K562 (cell line): ENCODE measurements around the gene TRMT1. TPM values are rescaled to one million over a fixed set of nuclear protein-coding genes. Genes with fewer than 3 reads are reported as not detected.

Experiments used
- FUS ChIP-seq: fragments of 200-400 bp; formaldehyde crosslinking; optimal IDR thresholded peaks from 2 replicates; pipeline ENCODE3; 2017; ENCODE audit warnings: low read depth, low read length
- MYNN ChIP-seq, 2 experiments: sonication (generic); formaldehyde crosslinking in 1 of 2; IDR thresholded peaks; 2 replicates each; pipeline versions ENCODE4 v1.5.0 to v1.6.1; 2016 to 2020; ENCODE audit warnings: antibody characterized with exemption in 1 of 2, missing genetic modification reagents in 1 of 2
- NR1H2 ChIP-seq: sonication (generic); formaldehyde crosslinking; IDR thresholded peaks from 2 replicates; pipeline ENCODE4 v1.4.0; 2020; ENCODE audit warnings: mild to moderate bottlenecking, missing genetic modification reagents
- NR4A1 ChIP-seq, 2 experiments: fragments of 250-450 bp in 1 of 2; fragments of 450-650 bp in 1 of 2; sonication (Bioruptor Pico) in 1 of 2; IDR thresholded peaks; 2 replicates each; pipeline versions ENCODE4 v1.4.0 to v1.6.1; 2016 to 2020; ENCODE audit warnings: mild to moderate bottlenecking in 2 of 2, missing compliant biosample characterization in 1 of 2, missing genetic modification characterization in 1 of 2, moderate library complexity in 1 of 2
- RBM39 ChIP-seq: fragments of 200-400 bp; formaldehyde crosslinking; optimal IDR thresholded peaks from 2 replicates; pipeline ENCODE3; 2018; ENCODE audit warnings: low read depth, low read length
- TSC22D4 ChIP-seq: fragments of 450-650 bp; IDR thresholded peaks from 2 replicates; pipeline ENCODE4 v1.6.1; 2016; ENCODE audit warnings: missing genetic modification characterization, missing biosample characterization, control low read depth
- ZBTB7A ChIP-seq: IDR thresholded peaks from 2 replicates; pipeline ENCODE4 v1.6.1; 2011; ENCODE audit warnings: low read depth, mild to moderate bottlenecking, low read length, moderate library complexity, borderline replicate concordance; ENCODE audit not compliant: control insufficient read depth
- ZNF316 ChIP-seq: fragments of 450-650 bp; IDR thresholded peaks from 2 replicates; pipeline ENCODE4 v1.6.1; 2016
- ZNF384 ChIP-seq: IDR thresholded peaks from 2 replicates; pipeline ENCODE4 v1.6.1; 2012; ENCODE audit warnings: low read depth, low read length, improper control_type of control experiment
- ZNF785 ChIP-seq: fragments of 250-450 bp; sonication (Bioruptor Pico); IDR thresholded peaks from 2 replicates; pipeline ENCODE4 v1.4.0; 2020; ENCODE audit warnings: mild to moderate bottlenecking
- polyA plus RNA-seq, 8 experiments: library from polyadenylated mRNA; depleted of rRNA in 4 of 8; stranded (reverse) in 5 of 8; unstranded in 3 of 8; fragments of >200 nt; fragmentation: Nextera tagmentation in 2 of 8; fragmentation: Illumina TruSeq in 1 of 8; extraction: Ambion mirVana in 2 of 8; extraction: Trizol in 1 of 8; gene quantifications; 2 replicates each; pipeline versions ENCODE4 v1.2.1 to v1.2.3, GENCODE V29; 2011 to 2014; ENCODE audit warnings: inconsistent platforms in 1 of 8, missing spikeins in 1 of 8
- total RNA-seq, 7 experiments: library from RNA; depleted of rRNA in 6 of 7; stranded (reverse); fragments of >200 nt in 6 of 7; fragmentation: Illumina TruSeq in 2 of 7; extraction: Trizol in 2 of 7; gene quantifications; 2 replicates each; pipeline versions ENCODE4 v1.2.1 to v1.2.3, GENCODE V29; 2011 to 2021; ENCODE audit warnings: low replicate concordance in 1 of 7
- TF ChIP-seq, protein P1 (sequence below), 2 experiments: fragments of 450-650 bp in 1 of 2; IDR thresholded peaks; 2 replicates each; pipeline ENCODE4 v1.6.1; 2011 to 2017; ENCODE audit warnings: low read depth in 2 of 2, antibody characterized with exemption in 1 of 2, borderline replicate concordance in 1 of 2, low read length in 1 of 2, mild to moderate bottlenecking in 1 of 2, mixed read lengths in 1 of 2; ENCODE audit not compliant: control insufficient read depth in 1 of 2
- TF ChIP-seq, protein P2 (sequence below), 2 experiments: fragments of 450-650 bp; IDR thresholded peaks; 2 replicates each; pipeline ENCODE4 v1.6.1; 2016; ENCODE audit warnings: mild to moderate bottlenecking in 2 of 2, borderline replicate concordance in 1 of 2, low read depth in 1 of 2, moderate library complexity in 1 of 2
- TF ChIP-seq, protein P3 (sequence below): fragments of 450-650 bp; formaldehyde crosslinking; conservative IDR thresholded peaks from 2 replicates; pipeline ENCODE4 v1.4.0; 2022; ENCODE audit warnings: mild to moderate bottlenecking, missing genetic modification characterization

TRMT1 gene
- total and polyA plus RNA-seq, 9 of the 15 experiments (the other 6 are each of a cell fraction or from before 2014, with no cell fraction given), result 5.8 to 158 (median 54.3) TPM

DNA sequence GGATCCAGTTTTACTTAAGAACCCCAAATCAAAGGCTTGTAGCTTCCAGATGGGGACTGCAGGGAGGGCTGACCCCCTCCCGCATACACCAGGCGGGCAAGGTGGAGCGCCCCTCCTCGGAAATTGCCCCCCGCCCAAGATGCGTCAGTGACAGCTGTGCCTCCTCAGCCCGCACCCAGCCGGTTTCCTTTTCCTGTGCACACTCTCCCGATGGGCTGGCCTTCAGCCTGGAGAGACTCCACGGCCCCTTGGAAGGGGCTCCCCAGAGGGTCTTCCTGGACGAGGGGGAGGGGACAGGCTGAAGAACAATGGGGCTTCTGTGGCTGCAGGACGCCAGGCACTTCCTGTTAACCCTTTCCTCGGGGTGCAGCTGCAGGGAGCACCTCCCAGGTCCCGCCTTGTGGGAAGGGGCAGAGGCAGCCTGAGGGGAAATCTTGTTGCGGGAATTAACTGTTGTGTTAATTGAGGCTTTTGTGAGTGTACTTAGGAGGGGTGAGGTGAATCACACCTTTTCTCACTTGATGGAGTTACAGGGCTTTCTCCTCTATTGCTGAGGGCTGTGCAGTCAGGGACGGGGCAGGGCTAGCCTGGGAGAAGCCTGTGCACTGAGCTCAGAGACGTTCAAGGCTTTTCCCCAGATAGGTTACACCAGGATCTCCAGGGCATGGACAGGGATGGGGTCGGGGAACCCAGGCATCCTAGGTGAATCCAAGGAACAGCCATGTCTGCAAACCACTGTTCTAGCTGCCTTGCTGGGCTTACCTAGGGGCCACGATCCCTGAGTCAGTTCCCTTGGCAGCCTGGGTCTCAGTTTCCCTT lies 48.0 kb upstream of the TRMT1 start (continued):
- TF ChIP-seq, protein P1, sequence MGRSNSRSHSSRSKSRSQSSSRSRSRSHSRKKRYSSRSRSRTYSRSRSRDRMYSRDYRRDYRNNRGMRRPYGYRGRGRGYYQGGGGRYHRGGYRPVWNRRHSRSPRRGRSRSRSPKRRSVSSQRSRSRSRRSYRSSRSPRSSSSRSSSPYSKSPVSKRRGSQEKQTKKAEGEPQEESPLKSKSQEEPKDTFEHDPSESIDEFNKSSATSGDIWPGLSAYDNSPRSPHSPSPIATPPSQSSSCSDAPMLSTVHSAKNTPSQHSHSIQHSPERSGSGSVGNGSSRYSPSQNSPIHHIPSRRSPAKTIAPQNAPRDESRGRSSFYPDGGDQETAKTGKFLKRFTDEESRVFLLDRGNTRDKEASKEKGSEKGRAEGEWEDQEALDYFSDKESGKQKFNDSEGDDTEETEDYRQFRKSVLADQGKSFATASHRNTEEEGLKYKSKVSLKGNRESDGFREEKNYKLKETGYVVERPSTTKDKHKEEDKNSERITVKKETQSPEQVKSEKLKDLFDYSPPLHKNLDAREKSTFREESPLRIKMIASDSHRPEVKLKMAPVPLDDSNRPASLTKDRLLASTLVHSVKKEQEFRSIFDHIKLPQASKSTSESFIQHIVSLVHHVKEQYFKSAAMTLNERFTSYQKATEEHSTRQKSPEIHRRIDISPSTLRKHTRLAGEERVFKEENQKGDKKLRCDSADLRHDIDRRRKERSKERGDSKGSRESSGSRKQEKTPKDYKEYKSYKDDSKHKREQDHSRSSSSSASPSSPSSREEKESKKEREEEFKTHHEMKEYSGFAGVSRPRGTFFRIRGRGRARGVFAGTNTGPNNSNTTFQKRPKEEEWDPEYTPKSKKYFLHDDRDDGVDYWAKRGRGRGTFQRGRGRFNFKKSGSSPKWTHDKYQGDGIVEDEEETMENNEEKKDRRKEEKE (IDR thresholded peaks at IDR 0.05; ENCODE audit: borderline replicate concordance in 1 of 2, control insufficient read depth in 1 of 2, low read depth in 2 of 2, low read length in 1 of 2), result no peak
- TF ChIP-seq ZNF384 (no peak), MYNN (IDR thresholded peaks at IDR 0.05) (no peak), MYNN (CRISPR knock-in tag; IDR thresholded peaks at IDR 0.05) (no peak), ZBTB7A (peak; percentile 89; the same call in 1 of the 2 replicates), ZNF316 (no peak), FUS (no peak), RBM39 (no peak), NR1H2 (no peak), TSC22D4 (tag) (no peak), ZNF785 (CRISPR knock-in tag) (no peak), NR4A1 (CRISPR knock-in tag; IDR thresholded peaks at IDR 0.05) (no peak), NR4A1 (tag; IDR thresholded peaks at IDR 0.05) (0 out of 2 replicates have a peak, but pooled peaks have one; percentile 25)
- TF ChIP-seq, protein P2, sequence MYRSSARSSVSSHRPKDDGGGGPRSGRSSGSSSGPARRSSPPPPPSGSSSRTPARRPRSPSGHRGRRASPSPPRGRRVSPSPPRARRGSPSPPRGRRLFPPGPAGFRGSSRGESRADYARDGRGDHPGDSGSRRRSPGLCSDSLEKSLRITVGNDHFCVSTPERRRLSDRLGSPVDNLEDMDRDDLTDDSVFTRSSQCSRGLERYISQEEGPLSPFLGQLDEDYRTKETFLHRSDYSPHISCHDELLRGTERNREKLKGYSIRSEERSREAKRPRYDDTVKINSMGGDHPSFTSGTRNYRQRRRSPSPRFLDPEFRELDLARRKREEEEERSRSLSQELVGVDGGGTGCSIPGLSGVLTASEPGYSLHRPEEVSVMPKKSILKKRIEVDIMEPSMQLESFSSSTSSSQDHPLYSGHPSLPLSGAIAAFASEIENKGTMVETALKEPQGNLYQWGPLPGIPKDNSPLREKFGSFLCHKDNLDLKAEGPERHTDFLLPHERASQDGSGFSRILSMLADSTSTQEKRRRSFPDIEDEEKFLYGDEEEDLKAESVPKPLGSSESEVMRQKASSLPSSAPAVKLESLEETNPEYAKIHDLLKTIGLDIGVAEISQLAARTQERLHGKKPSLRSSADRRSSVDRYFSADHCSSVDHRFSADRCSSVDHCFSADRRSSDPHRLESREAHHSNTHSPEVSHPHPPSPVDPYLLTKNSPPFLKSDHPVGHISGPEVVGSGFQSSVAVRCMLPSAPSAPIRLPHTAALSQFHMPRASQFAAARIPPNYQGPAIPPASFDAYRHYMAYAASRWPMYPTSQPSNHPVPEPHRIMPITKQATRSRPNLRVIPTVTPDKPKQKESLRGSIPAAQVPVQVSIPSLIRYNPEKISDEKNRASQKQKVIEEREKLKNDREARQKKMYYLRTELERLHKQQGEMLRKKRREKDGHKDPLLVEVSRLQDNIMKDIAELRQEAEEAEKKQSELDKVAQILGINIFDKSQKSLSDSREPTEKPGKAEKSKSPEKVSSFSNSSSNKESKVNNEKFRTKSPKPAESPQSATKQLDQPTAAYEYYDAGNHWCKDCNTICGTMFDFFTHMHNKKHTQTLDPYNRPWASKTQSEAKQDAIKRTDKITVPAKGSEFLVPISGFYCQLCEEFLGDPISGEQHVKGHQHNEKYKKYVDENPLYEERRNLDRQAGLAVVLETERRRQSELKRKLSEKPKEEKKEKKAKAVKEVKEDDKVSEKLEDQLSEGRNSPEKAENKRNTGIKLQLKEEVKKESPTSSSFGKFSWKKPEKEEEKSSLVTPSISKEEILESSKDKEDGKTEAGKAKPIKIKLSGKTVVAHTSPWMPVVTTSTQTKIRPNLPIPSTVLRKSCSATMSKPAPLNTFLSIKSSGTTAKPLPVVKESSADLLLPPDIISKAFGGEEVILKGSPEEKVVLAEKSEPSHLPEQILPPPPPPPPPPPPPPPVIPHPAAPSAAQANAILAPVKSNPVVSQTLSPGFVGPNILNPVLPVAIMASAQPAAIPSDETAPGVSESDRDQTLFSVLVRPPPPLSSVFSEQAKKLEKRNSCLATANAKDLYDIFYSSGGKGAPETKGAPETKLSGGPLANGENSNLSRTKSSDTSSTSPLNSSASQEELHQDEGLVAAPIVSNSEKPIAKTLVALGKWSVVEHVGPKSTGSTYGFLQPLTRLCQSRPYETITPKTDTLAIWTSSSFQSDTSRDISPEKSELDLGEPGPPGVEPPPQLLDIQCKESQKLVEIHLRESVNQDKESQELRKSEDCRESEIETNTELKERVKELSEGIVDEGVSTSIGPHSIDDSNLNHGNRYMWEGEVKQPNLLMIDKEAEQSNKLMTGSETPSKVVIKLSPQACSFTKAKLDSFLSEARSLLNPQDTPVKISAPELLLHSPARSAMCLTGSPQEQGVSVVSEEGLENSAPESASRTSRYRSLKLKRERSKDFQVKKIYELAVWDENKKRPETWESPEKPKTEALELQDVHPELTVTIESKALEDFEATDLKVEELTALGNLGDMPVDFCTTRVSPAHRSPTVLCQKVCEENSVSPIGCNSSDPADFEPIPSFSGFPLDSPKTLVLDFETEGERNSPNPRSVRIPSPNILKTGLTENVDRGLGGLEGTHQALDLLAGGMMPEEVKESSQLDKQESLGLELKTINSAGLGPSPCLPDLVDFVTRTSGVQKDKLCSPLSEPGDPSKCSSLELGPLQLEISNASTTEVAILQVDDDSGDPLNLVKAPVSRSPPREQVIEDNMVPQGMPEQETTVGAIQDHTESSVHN (IDR thresholded peaks at IDR 0.05; ENCODE audit: borderline replicate concordance in 1 of 2, low read depth in 1 of 2), result no peak
- TF ChIP-seq, protein P3, sequence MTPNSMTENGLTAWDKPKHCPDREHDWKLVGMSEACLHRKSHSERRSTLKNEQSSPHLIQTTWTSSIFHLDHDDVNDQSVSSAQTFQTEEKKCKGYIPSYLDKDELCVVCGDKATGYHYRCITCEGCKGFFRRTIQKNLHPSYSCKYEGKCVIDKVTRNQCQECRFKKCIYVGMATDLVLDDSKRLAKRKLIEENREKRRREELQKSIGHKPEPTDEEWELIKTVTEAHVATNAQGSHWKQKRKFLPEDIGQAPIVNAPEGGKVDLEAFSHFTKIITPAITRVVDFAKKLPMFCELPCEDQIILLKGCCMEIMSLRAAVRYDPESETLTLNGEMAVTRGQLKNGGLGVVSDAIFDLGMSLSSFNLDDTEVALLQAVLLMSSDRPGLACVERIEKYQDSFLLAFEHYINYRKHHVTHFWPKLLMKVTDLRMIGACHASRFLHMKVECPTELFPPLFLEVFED (CRISPR knock-in tag), result no peak
